ENCODE measurements around the gene MMP2. TPM values are rescaled to one million over a fixed set of nuclear protein-coding genes. Genes with fewer than 3 reads are reported as not detected.

Gene MMP2
- total and polyA plus RNA-seq, 2 of the 13 experiments (the other 11 are each of a cell fraction or from before 2014, with no cell fraction given) = 0.31 to 1.3 TPM

DNA sequence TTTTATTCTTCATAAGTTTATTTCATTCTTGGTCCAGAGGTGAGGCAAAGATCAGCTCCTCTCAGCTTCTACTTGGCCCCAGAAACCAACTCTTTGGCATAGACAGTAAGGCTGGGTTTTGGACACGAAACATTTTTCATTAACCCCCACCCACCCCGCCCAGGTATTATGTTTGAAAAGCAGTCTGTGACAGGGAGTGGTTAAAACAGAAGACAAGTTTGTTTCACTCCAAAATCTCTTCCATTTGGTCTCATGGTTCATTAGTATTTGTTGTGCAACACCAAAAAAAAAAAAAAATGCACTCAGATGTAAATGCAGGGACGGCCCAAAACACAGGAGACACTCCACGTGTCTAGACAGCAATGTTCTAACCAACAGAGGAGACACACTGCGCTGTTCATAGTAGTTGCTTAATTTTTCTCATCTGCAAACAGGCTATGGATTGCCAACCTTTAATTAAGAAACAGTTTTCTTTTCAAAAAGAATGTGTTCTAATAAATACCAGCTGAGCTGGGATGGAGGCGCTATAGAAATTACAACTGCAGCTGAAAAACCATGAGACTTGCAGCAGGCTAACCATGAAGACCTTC, 39.8 kb upstream of the MMP2 start:
- WGBS (ENCODE audit: low lambda C conversion rate) = 27% methylated on average over 6 of the region's 6 CpGs
- H3K4me2 ChIP-seq (ENCODE audit: low read depth, low read length) = no peak overlapping the region
- POLR2A ChIA-PET = no interaction called here

More for the DNA sequence above, 39.8 kb upstream of the MMP2 start:
- H2AFZ ChIP-seq (ENCODE audit: low read length) = no peak overlapping the region
- H3K9ac ChIP-seq (ENCODE audit: insufficient read depth, low read depth, low read length) = no peak overlapping the region
- no peaks in the 10 kb centered on the region for H3K36me3 ChIP-seq (replicated peaks in 1 of 2; ENCODE audit: control insufficient read depth in 1 of 2, insufficient read depth in 2 of 2, low read length in 2 of 2)
- in situ Hi-C loops (cut with HindIII; ENCODE audit: extremely low pct_ligation_motif_present, low pct_unique_long_range_greater_than_20kb) = no loop called here
- H3K27ac ChIP-seq (ENCODE audit: extremely low read length, insufficient read depth, low read length) = no peak overlapping the region
- no peaks in the 10 kb centered on the region for H3K4me1 ChIP-seq (ENCODE audit: insufficient read depth, low read length)
- no TSS peak for BruUV-seq (replicated peaks)
- CTCF ChIA-PET (ENCODE audit: low intra/inter-chr PET ratio, low total read pairs) = no interaction called here
- no peak for FAIRE-seq
- H3K9me3 ChIP-seq (ENCODE audit: low read length) = no peaks in the 10 kb centered on the region
- no peak for DNase-seq (ENCODE audit: low spot score)
- no peaks in the 10 kb centered on the region for H4K20me1 ChIP-seq (ENCODE audit: insufficient read depth, low read length)
- peaks cover 0 to 13% of the 10 kb centered on the region in 2 experiments; a peak in 2 of 5 replicates for H3K27me3 ChIP-seq (ENCODE audit: control insufficient read depth in 1 of 2, insufficient read depth in 2 of 2, low read length in 2 of 2)
- intact Hi-C loops (cut with micrococcal nuclease; ENCODE audit: unreplicated experiment) = no loop called here
- TF ChIP-seq HNRNPUL1 (IDR thresholded peaks at IDR 0.05; ENCODE audit: low read depth, low read length) (no peak), ZFP37 (CRISPR knock-in tag; IDR thresholded peaks at IDR 0.05; ENCODE audit: borderline replicate concordance) (no peak), ZNF143 (CRISPR knock-in tag; IDR thresholded peaks at IDR 0.05) (no peak), GLI4 (CRISPR knock-in tag; IDR thresholded peaks at IDR 0.05; ENCODE audit: borderline replicate concordance) (no peak), KLF12 (CRISPR knock-in tag; IDR thresholded peaks at IDR 0.05; ENCODE audit: borderline replicate concordance) (no peak), RARG (CRISPR knock-in tag; IDR thresholded peaks at IDR 0.05; ENCODE audit: low read depth) (no peak), TRIM24 (CRISPR knock-in tag; IDR thresholded peaks at IDR 0.05) (no peak), ZNF878 (CRISPR knock-in tag; IDR thresholded peaks at IDR 0.05) (no peak), POLR2AphosphoS5 (IDR thresholded peaks at IDR 0.05; ENCODE audit: low read depth, low read length) (no peak), NR3C1 (CRISPR knock-in tag; IDR thresholded peaks at IDR 0.05) (no peak), ZNF747 (CRISPR knock-in tag; IDR thresholded peaks at IDR 0.05; ENCODE audit: borderline replicate concordance) (no peak), NFYB (CRISPR knock-in tag; IDR thresholded peaks at IDR 0.05) (no peak), ZNF572 (CRISPR knock-in tag; IDR thresholded peaks at IDR 0.05) (no peak), SP4 (CRISPR knock-in tag; IDR thresholded peaks at IDR 0.05) (no peak), TBX2 (CRISPR knock-in tag; IDR thresholded peaks at IDR 0.05; ENCODE audit: borderline replicate concordance) (no peak)
- TF ChIP-seq, protein P1, sequence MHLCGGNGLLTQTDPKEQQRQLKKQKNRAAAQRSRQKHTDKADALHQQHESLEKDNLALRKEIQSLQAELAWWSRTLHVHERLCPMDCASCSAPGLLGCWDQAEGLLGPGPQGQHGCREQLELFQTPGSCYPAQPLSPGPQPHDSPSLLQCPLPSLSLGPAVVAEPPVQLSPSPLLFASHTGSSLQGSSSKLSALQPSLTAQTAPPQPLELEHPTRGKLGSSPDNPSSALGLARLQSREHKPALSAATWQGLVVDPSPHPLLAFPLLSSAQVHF (CRISPR knock-in tag; IDR thresholded peaks at IDR 0.05) = no peak
- TF ChIP-seq, protein P2, sequence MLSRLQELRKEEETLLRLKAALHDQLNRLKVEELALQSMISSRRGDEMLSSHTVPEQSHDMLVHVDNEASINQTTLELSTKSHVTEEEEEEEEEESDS (CRISPR knock-in tag; IDR thresholded peaks at IDR 0.05; ENCODE audit: borderline replicate concordance) = no peak
- no peak overlapping the region for H3K4me3 ChIP-seq (replicated peaks in 1 of 3; ENCODE audit: insufficient read depth in 1 of 3, low read depth in 2 of 3, low read length in 3 of 3)
- no peak for ATAC-seq
- no peaks in the 10 kb centered on the region for H3K79me2 ChIP-seq (ENCODE audit: insufficient read depth, low read length)

All from HepG2 (cell line).